Measurements from ENCODE around the gene REX1BD. TPM values are rescaled to one million over a fixed set of nuclear protein-coding genes. Genes with fewer than 3 reads are reported as not detected.

REX1BD gene
- total RNA-seq, 2 donors from 2014 or later = 46.7 to 79.6 TPM

- peaks cover 63% of the 10 kb centered on the region for H3K27me3 ChIP-seq
Observed at GRCh38 chr19:18603255-18603957, 14.8 kb downstream of the REX1BD start.

GRCh38 chr19:18603958-18604819, 15.6 kb downstream of the REX1BD start:
- no peak for DNase-seq
- TF ChIP-seq CTCF (IDR thresholded peaks at IDR 0.05) = no peak
- Histone ChIP-seq H3K27ac (no peak overlapping the region), H3K4me3 (no peak overlapping the region), H3K27me3 (peaks cover 68% of the 10 kb centered on the region), H3K9ac (ENCODE audit: low read depth in 2 of 2, low read length in 2 of 2) (no peak overlapping the region), H3K9me3 (no peaks in the 10 kb centered on the region), H3K4me1 (no peaks in the 10 kb centered on the region), H3K36me3 (no peaks in the 10 kb centered on the region)
- intact Hi-C loops (cut with DNase I) = no loop called here

More at GRCh38 chr19:18603255-18603957, 14.8 kb downstream of the REX1BD start:
- Histone ChIP-seq H3K4me1 (no peaks in the 10 kb centered on the region), H3K27ac (no peak overlapping the region), H3K9ac (ENCODE audit: low read depth in 2 of 2, low read length in 2 of 2) (no peak overlapping the region), H3K9me3 (no peaks in the 10 kb centered on the region), H3K4me3 (no peak overlapping the region), H3K36me3 (no peaks in the 10 kb centered on the region)
- no peak for TF ChIP-seq CTCF (IDR thresholded peaks at IDR 0.05)
- intact Hi-C loops (cut with DNase I) = no loop called here
- DNase-seq = no peak

DNA sequence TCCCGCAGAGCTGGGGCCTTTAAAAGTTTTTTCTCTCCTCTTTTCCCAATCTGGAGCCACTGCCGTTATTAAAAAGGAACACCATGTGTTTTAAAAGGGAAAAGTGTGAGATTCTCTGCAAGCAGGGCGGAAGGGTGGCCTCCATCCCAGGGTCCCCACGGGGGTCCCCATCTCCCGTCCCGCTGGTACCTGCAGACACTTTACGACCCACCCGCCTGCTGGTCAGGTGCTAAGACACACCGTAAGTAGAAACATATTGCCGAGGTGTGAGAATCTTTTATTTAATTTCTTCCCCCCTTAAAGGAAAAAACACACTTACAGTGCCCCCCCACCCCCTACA, 16.2 kb downstream of the REX1BD start:
- Histone ChIP-seq H3K4me3 (no peak overlapping the region), H3K27ac (no peak overlapping the region), H3K9ac (ENCODE audit: low read depth in 2 of 2, low read length in 2 of 2) (no peak overlapping the region), H3K9me3 (no peaks in the 10 kb centered on the region), H3K36me3 (no peaks in the 10 kb centered on the region), H3K27me3 (peaks cover 72% of the 10 kb centered on the region), H3K4me1 (no peaks in the 10 kb centered on the region)
- no peak for DNase-seq
- intact Hi-C loops (cut with DNase I) = no loop called here
- no peak for TF ChIP-seq CTCF (IDR thresholded peaks at IDR 0.05)

- no peak overlapping the region for H3K27ac ChIP-seq
- peaks cover 73% of the 10 kb centered on the region for H3K27me3 ChIP-seq
- H3K36me3 ChIP-seq = no peaks in the 10 kb centered on the region
- H3K4me3 ChIP-seq = no peak overlapping the region
- intact Hi-C loops (cut with DNase I) = no loop called here
- H3K9ac ChIP-seq (ENCODE audit: low read depth in 2 of 2, low read length in 2 of 2) = no peak overlapping the region
- no peak for DNase-seq
- no peaks in the 10 kb centered on the region for H3K9me3 ChIP-seq
- no peak for TF ChIP-seq CTCF (IDR thresholded peaks at IDR 0.05)
- H3K4me1 ChIP-seq = no peaks in the 10 kb centered on the region
Observed at GRCh38 chr19:18605196-18605545, 16.6 kb downstream of the REX1BD start.

- H3K9me3 ChIP-seq = no peaks in the 10 kb centered on the region
- no peaks in the 10 kb centered on the region for H3K36me3 ChIP-seq
- no peak for TF ChIP-seq CTCF (IDR thresholded peaks at IDR 0.05)
- no peak overlapping the region for H3K9ac ChIP-seq (ENCODE audit: low read depth in 2 of 2, low read length in 2 of 2)
- H3K4me1 ChIP-seq = no peaks in the 10 kb centered on the region
- no peak for DNase-seq
- no peak overlapping the region for H3K4me3 ChIP-seq
- intact Hi-C loops (cut with DNase I) = no loop called here
- no peak overlapping the region for H3K27ac ChIP-seq
- peaks cover 79% of the 10 kb centered on the region for H3K27me3 ChIP-seq
Observed at GRCh38 chr19:18605546-18606280, 17.1 kb downstream of the REX1BD start.
